Fibroblast of the aortic adventitia (primary cell): ENCODE data around the gene ANKRD11. TPM values are rescaled to one million over a fixed set of nuclear protein-coding genes. Genes with fewer than 3 reads are reported as not detected.
"Not testable (repeated sequence)": the region's sequence is repeated elsewhere in the genome, so short reads cannot be mapped to it uniquely, and the experiment has no call there.

Source experiments
- DNase-seq: peaks from one replicate; pipeline ENCODE4 v3.0.0-alpha.2; 2010; ENCODE audit warnings: low read depth
- H3K4me3 ChIP-seq: 2 replicates; pipeline ENCODE4 v1.5.1; 2011; ENCODE audit warnings: low read depth, mild to moderate bottlenecking, control low read depth, low read length, moderate library complexity
- CTCF ChIP-seq: IDR thresholded peaks from 2 replicates; pipeline ENCODE4 v1.5.1; 2011; ENCODE audit warnings: mild to moderate bottlenecking, low read length, control low read depth, inconsistent platforms; ENCODE audit not compliant: insufficient read depth
- total RNA-seq: library from RNA; depleted of rRNA; stranded (reverse); fragments of >200 nt; gene quantifications from 2 replicates; pipeline ENCODE4 v1.2.3, GENCODE V29; 2012; ENCODE audit warnings: low replicate concordance

The ANKRD11 gene
- total RNA-seq, 1 donor: 78.9 TPM

DNA sequence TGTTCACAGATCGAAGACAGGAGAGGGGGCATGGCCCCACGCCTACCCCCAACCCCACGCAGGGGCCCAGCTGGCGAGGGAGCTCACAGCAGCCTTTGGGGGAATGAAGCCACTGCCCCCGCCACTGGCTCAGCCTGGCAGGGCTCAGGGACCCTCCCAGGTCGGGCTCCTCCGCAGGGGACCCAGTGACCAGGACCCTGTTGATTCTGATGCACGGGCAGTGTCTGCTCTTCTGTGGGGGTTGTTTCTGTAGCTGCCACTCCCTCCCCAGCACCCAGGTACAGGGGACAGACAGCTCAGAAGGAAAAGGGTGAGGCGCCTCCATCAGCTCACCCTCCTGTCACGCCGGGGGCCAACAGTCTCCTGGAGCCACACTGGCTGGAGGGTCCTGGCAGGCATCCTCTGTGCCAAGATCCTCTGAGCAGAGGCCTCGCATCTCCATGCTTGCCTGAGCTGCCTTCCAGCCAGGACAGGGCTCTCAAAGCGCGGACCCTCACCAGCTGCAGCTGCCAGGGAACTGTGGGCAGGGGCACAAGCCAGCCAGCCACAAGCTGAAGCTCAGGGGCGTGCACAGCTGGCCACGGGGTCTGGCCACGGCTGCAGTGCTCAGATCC is 223.7 kb downstream of the ANKRD11 start:
- H3K4me3 ChIP-seq: no peak overlapping the region
- no peak for DNase-seq
- TF ChIP-seq CTCF: no peak

GRCh38 chr16:89265647-89266046 is 224.7 kb downstream of the ANKRD11 start:
- no peak for TF ChIP-seq CTCF
- H3K4me3 ChIP-seq: no peak overlapping the region
- no peak for DNase-seq

GRCh38 chr16:89264800-89265550 is 225.4 kb downstream of the ANKRD11 start:
- no peak overlapping the region for H3K4me3 ChIP-seq
- no peak for DNase-seq
- TF ChIP-seq CTCF: no peak

- TF ChIP-seq CTCF: no peak
- DNase-seq: peak; percentile 34
- H3K4me3 ChIP-seq: no peak overlapping the region
Observed at GRCh38 chr16:89261691-89262563, 228.4 kb downstream of the ANKRD11 start.

DNA sequence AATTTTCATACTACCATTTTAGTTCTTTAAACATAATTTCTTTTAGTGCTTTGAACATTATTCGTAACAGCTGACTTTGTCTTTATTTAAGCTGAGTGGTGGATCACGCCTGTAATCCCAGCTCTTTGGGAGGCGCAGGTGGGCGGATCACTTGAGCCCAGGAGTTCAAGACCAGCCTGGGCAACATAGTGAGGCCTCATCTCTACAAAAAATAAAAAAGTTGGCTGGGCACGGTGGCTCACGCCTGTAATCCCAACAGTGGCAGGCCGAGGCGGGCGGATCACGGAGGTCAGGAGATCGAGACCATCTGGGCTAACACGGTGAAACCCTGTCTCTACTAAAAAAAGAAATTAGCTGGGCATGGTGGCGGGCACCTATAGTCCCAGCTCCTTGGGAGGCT is 230.5 kb downstream of the ANKRD11 start:
- not testable (repeated sequence) for DNase-seq, H3K4me3 ChIP-seq

DNA sequence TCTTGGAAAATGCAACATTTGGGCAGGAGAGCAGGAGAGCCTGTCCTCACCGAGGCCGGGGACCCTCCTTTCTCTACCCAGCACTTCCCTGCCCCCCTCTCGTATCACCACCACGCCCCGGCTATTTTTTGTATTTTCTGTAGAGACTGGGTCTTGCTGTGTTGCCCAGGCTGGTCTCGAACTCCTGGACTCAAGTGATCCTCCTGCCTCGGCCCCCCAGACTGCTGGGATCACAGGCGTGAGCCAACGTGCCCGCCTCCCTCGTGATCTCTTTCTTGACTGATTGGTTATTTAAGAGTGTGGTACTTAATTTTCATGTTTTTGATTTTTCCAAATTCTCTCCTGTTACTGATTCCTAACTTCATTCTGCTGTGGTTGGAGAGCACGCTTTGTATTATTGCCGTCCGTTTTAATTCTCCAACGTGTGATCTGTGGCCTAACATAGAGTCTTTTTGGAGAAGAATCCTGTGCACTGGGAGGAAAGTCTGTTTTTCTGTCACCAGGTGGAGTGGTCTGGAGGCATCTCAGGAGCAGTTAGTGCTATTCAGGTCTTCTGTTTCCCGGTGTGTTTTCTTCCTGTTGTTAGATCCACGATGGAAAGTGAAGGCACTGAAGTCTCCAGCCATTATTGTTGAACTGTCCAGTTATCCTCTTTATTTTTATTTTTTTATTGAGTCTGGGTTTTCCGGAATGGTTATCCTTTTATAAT is 232.4 kb downstream of the ANKRD11 start:
- no peak overlapping the region for H3K4me3 ChIP-seq
- DNase-seq: no peak
- TF ChIP-seq CTCF: no peak
